T-helper 1 cell treated with Interleukin-12 subunit alpha and Interleukin-12 subunit beta and Interleukin-4 antibody, amounts not matched to agents 30 μg/mL and 1 μg/mL, for 36 hours (primary cell): Measurements from ENCODE around the gene GAPDH.
"Not testable (repeated sequence)": the region's sequence is repeated elsewhere in the genome, so short reads cannot be mapped to it uniquely, and the experiment has no call there.

Experiments
- H3K27ac Mint-ChIP-seq: one replicate; pipeline ENCODE4 v1.8.0; 2021; ENCODE audit warnings: mild to moderate bottlenecking, mixed read lengths
- H3K27me3 Mint-ChIP-seq: one replicate; pipeline ENCODE4 v1.8.0; 2021; ENCODE audit warnings: low read depth, mixed read lengths
- H3K36me3 Mint-ChIP-seq: one replicate; pipeline ENCODE4 v1.8.0; 2021; ENCODE audit warnings: low read depth, mixed read lengths
- H3K4me1 Mint-ChIP-seq: one replicate; pipeline ENCODE4 v1.8.0; 2021; ENCODE audit warnings: low read depth, mixed read lengths
- H3K4me3 Mint-ChIP-seq: one replicate; pipeline ENCODE4 v1.8.0; 2021; ENCODE audit warnings: mild to moderate bottlenecking, moderate library complexity, mixed read lengths
- H3K9me3 Mint-ChIP-seq: one replicate; pipeline ENCODE4 v1.8.0; 2021; ENCODE audit warnings: mixed read lengths

Gene GAPDH

GRCh38 chr12:6533923-6534694, at the start of gene GAPDH:
TSS of gene GAPDH (plus strand) at chr12:6534517. CDS start at chr12:6534833, 316 bp downstream.
- H3K4me3 Mint-ChIP-seq = peak within 1 kb of the TSS; percentile 92
- no peaks in the 10 kb centered on the region for H3K9me3 Mint-ChIP-seq
- H3K4me1 Mint-ChIP-seq = peaks cover 40% of the 10 kb centered on the region
- H3K27me3 Mint-ChIP-seq = no peaks in the 10 kb centered on the region
- H3K36me3 Mint-ChIP-seq = peaks cover 51% of the 10 kb centered on the region
- H3K27ac Mint-ChIP-seq = peak within 1 kb of the TSS; percentile 98

GRCh38 chr12:6488240-6488639, 46.1 kb upstream of the GAPDH start:
- H3K27me3 Mint-ChIP-seq = no peaks in the 10 kb centered on the region
- H3K4me3 Mint-ChIP-seq = no peak overlapping the region
- no peak overlapping the region for H3K27ac Mint-ChIP-seq
- H3K36me3 Mint-ChIP-seq = peaks cover 10% of the 10 kb centered on the region
- H3K4me1 Mint-ChIP-seq = peaks cover 12% of the 10 kb centered on the region
- no peaks in the 10 kb centered on the region for H3K9me3 Mint-ChIP-seq

GRCh38 chr12:6489449-6489848, 44.9 kb upstream of the GAPDH start:
- Mint-ChIP-seq H3K36me3 (peaks cover 10% of the 10 kb centered on the region), H3K27ac (no peak overlapping the region), H3K27me3 (no peaks in the 10 kb centered on the region), H3K4me3 (no peak overlapping the region), H3K9me3 (no peaks in the 10 kb centered on the region), H3K4me1 (peaks cover 12% of the 10 kb centered on the region)

GRCh38 chr12:6490673-6491072, 43.6 kb upstream of the GAPDH start:
- H3K27me3 Mint-ChIP-seq, H3K9me3 Mint-ChIP-seq, H3K27ac Mint-ChIP-seq, H3K4me3 Mint-ChIP-seq: not testable (repeated sequence)
- Mint-ChIP-seq H3K4me1 (peaks cover 23% of the 10 kb centered on the region), H3K36me3 (peaks cover 18% of the 10 kb centered on the region)

- peaks cover 34% of the 10 kb centered on the region for H3K4me1 Mint-ChIP-seq
- no peaks in the 10 kb centered on the region for H3K27me3 Mint-ChIP-seq
- H3K36me3 Mint-ChIP-seq = peaks cover 21% of the 10 kb centered on the region
- H3K9me3 Mint-ChIP-seq = no peaks in the 10 kb centered on the region
- H3K4me3 Mint-ChIP-seq = peak within 1 kb of the TSS; percentile 96
- H3K27ac Mint-ChIP-seq = peak within 1 kb of the TSS; percentile 99
Observed at GRCh38 chr12:6492838-6493496, 41.4 kb upstream of the GAPDH start, which contains the start of gene MRPL51. TSS of gene MRPL51 (minus strand) at chr12:6493262. CDS start at chr12:6493136, 126 bp downstream.

- H3K4me1 Mint-ChIP-seq = peaks cover 34% of the 10 kb centered on the region
- no peaks in the 10 kb centered on the region for H3K27me3 Mint-ChIP-seq
- H3K36me3 Mint-ChIP-seq = peaks cover 21% of the 10 kb centered on the region
- peak within 1 kb of the TSS; percentile 96 for H3K4me3 Mint-ChIP-seq
- H3K9me3 Mint-ChIP-seq = no peaks in the 10 kb centered on the region
- peak within 1 kb of the TSS; percentile 99 for H3K27ac Mint-ChIP-seq
Observed at GRCh38 chr12:6493497-6494257, 40.6 kb upstream of the GAPDH start, which contains the start of gene NCAPD2. TSS of gene NCAPD2 (plus strand) at chr12:6494102. CDS start at chr12:6495099, 997 bp downstream.

GRCh38 chr12:6494258-6494743, 40.0 kb upstream of the GAPDH start:
- Mint-ChIP-seq H3K27me3 (no peaks in the 10 kb centered on the region), H3K4me1 (peaks cover 34% of the 10 kb centered on the region), H3K9me3 (no peaks in the 10 kb centered on the region), H3K4me3 (peak overlapping the region; percentile 96), H3K36me3 (peaks cover 21% of the 10 kb centered on the region), H3K27ac (peak overlapping the region; percentile 97)

GRCh38 chr12:6494968-6495367, 39.3 kb upstream of the GAPDH start:
- Mint-ChIP-seq H3K27me3 (no peaks in the 10 kb centered on the region), H3K36me3 (peaks cover 23% of the 10 kb centered on the region), H3K9me3 (no peaks in the 10 kb centered on the region)

GRCh38 chr12:6497291-6497690, 37.0 kb upstream of the GAPDH start:
- Mint-ChIP-seq H3K4me1 (peaks cover 24% of the 10 kb centered on the region), H3K4me3 (peak overlapping the region; percentile 18), H3K36me3 (peaks cover 17% of the 10 kb centered on the region), H3K27ac (peak overlapping the region; percentile 22)
- not testable (repeated sequence) for H3K9me3 Mint-ChIP-seq, H3K27me3 Mint-ChIP-seq

More at GRCh38 chr12:6494968-6495367, 39.3 kb upstream of the GAPDH start:
- H3K4me3 Mint-ChIP-seq = peak overlapping the region; percentile 96
- H3K27ac Mint-ChIP-seq = peak overlapping the region; percentile 97
- peaks cover 34% of the 10 kb centered on the region for H3K4me1 Mint-ChIP-seq

GRCh38 chr12:6500466-6500865, 33.9 kb upstream of the GAPDH start:
- Mint-ChIP-seq H3K9me3 (no peaks in the 10 kb centered on the region), H3K27me3 (no peaks in the 10 kb centered on the region), H3K36me3 (peaks cover 11% of the 10 kb centered on the region), H3K4me3 (no peak overlapping the region), H3K27ac (no peak overlapping the region), H3K4me1 (peaks cover 14% of the 10 kb centered on the region)

GRCh38 chr12:6507102-6507998, 27.0 kb upstream of the GAPDH start:
- H3K27me3 Mint-ChIP-seq = no peaks in the 10 kb centered on the region
- H3K4me3 Mint-ChIP-seq = no peak overlapping the region
- H3K9me3 Mint-ChIP-seq = no peaks in the 10 kb centered on the region
- H3K36me3 Mint-ChIP-seq = peaks cover 28% of the 10 kb centered on the region
- peaks cover 6% of the 10 kb centered on the region for H3K4me1 Mint-ChIP-seq
- H3K27ac Mint-ChIP-seq = peak overlapping the region; percentile 52

- no peak overlapping the region for H3K27ac Mint-ChIP-seq
- H3K36me3 Mint-ChIP-seq = peaks cover 33% of the 10 kb centered on the region
- no peaks in the 10 kb centered on the region for H3K9me3 Mint-ChIP-seq
- H3K4me3 Mint-ChIP-seq = no peak overlapping the region
- H3K4me1 Mint-ChIP-seq = peaks cover 6% of the 10 kb centered on the region
- no peaks in the 10 kb centered on the region for H3K27me3 Mint-ChIP-seq
Observed at GRCh38 chr12:6508087-6508486, 26.2 kb upstream of the GAPDH start.

GRCh38 chr12:6520186-6520585, 14.1 kb upstream of the GAPDH start:
- peak overlapping the region; percentile 33 for H3K4me3 Mint-ChIP-seq
- peaks cover 44% of the 10 kb centered on the region for H3K36me3 Mint-ChIP-seq
- no peaks in the 10 kb centered on the region for H3K9me3 Mint-ChIP-seq
- peaks cover 4% of the 10 kb centered on the region for H3K4me1 Mint-ChIP-seq
- peak overlapping the region; percentile 38 for H3K27ac Mint-ChIP-seq
- no peaks in the 10 kb centered on the region for H3K27me3 Mint-ChIP-seq
